DMS79 treated with DMSO at 0.1 percent for 48 hours (cell line): Measurements from ENCODE around the gene MYO6.

ENCODE experiments used
- DNase-seq: peaks from one replicate; lab custom pipeline; 2025; lab: John Stamatoyannopoulos, UW

The MYO6 gene

GRCh38 chr6:75947935-75948334 is 198.9 kb downstream of the MYO6 start:
- DNase-seq = no peak

- no peak for DNase-seq
Observed at GRCh38 chr6:75952128-75952527, 203.1 kb downstream of the MYO6 start.

GRCh38 chr6:75963569-75963968 is 214.5 kb downstream of the MYO6 start:
- DNase-seq = no peak

GRCh38 chr6:75968143-75968542 is 219.1 kb downstream of the MYO6 start:
- no peak for DNase-seq
